SK-N-SH (cell line): Measurements from ENCODE around the gene CLEC10A. TPM values are rescaled to one million over a fixed set of nuclear protein-coding genes. Genes with fewer than 3 reads are reported as not detected.
"Not testable (repeated sequence)": the region's sequence is repeated elsewhere in the genome, so short reads cannot be mapped to it uniquely, and the experiment has no call there.

Experiments used
- CTCF ChIA-PET: fragments of 300-600, 350-600 bp; formaldehyde crosslinking; extraction: SDS; loops from one replicate; lab custom pipeline; 2021; lab: Yijun Ruan, JAX
- POLR2A ChIA-PET: fragments of 350-600 bp; sonication (Branson Sonifier 250); formaldehyde crosslinking; extraction: SDS; loops from one replicate; lab custom pipeline; 2020; ENCODE audit warnings: antibody characterized with exemption, inconsistent platforms; lab: Yijun Ruan, JAX
- DNase-seq: peaks from one replicate; pipeline ENCODE4 v3.0.0; 2012
- H2AFZ ChIP-seq: fragments of 200-600 bp; sonication (generic); 2 replicates; pipeline ENCODE4 v1.8.1; 2016; ENCODE audit warnings: antibody characterized with exemption, mild to moderate bottlenecking, low read depth
- H3F3A ChIP-seq: fragments of 200-600 bp; sonication (generic); replicated peaks from 2 replicates; pipeline ENCODE3; 2016; ENCODE audit warnings: antibody characterized with exemption, mild to moderate bottlenecking; ENCODE audit not compliant: insufficient read depth
- H3K27ac ChIP-seq, 2 experiments: fragments of 200-500 bp in 1 of 2; fragments of 200-600 bp in 1 of 2; sonication (Bioruptor generic) in 1 of 2; sonication (generic), shearing (Covaris generic) in 1 of 2; 2 replicates each; pipeline versions ENCODE4 v1.5.1 to v1.6.1; 2014 to 2016; ENCODE audit warnings: low read depth in 2 of 2, inconsistent platforms in 1 of 2, low read length in 1 of 2, mild to moderate bottlenecking in 1 of 2, mixed read lengths in 1 of 2
- H3K27me3 ChIP-seq: fragments of 200-600 bp; sonication (generic), shearing (Covaris generic); 2 replicates; pipeline ENCODE4 v1.6.1; 2016; ENCODE audit warnings: mixed run types; ENCODE audit not compliant: insufficient read depth
- H3K36me3 ChIP-seq, 2 experiments: fragments of 200-500 bp in 1 of 2; fragments of 200-600 bp in 1 of 2; sonication (Bioruptor generic) in 1 of 2; sonication (generic) in 1 of 2; replicated peaks in 1 of 2; 2 replicates each; pipeline versions ENCODE3 to v1.5.1; 2014 to 2016; ENCODE audit warnings: low read length in 1 of 2, mild to moderate bottlenecking in 1 of 2; ENCODE audit not compliant: insufficient read depth in 2 of 2, control insufficient read depth in 1 of 2
- H3K4me1 ChIP-seq, 2 experiments: fragments of 200-500 bp in 1 of 2; fragments of 200-600 bp in 1 of 2; sonication (Bioruptor generic) in 1 of 2; sonication (generic), shearing (Covaris generic) in 1 of 2; 2 replicates each; pipeline versions ENCODE4 v1.5.1 to v1.6.1; 2014 to 2016; ENCODE audit warnings: low read depth in 1 of 2, low read length in 1 of 2, mixed run types in 1 of 2; ENCODE audit not compliant: insufficient read depth in 2 of 2, control insufficient read depth in 1 of 2
- H3K4me2 ChIP-seq: fragments of 200-600 bp; sonication (generic), shearing (Covaris generic); 2 replicates; pipeline ENCODE4 v1.6.1; 2017; ENCODE audit warnings: mixed run types
- H3K4me3 ChIP-seq, 2 experiments: fragments of 200-500 bp in 1 of 2; fragments of 200-600 bp in 1 of 2; sonication (Bioruptor generic) in 1 of 2; sonication (generic), shearing (Covaris generic) in 1 of 2; 2 replicates each; pipeline versions ENCODE4 v1.5.1 to v1.8.1; 2014 to 2016; ENCODE audit warnings: low read depth in 2 of 2, inconsistent platforms in 1 of 2, low read length in 1 of 2, mild to moderate bottlenecking in 1 of 2, mixed read lengths in 1 of 2, moderate library complexity in 1 of 2
- H3K79me2 ChIP-seq: fragments of 200-600 bp; sonication (generic); 2 replicates; pipeline ENCODE4 v1.8.1; 2017; ENCODE audit warnings: mild to moderate bottlenecking; ENCODE audit not compliant: insufficient read depth
- H3K9ac ChIP-seq: fragments of 200-600 bp; sonication (generic); 2 replicates; pipeline ENCODE4 v1.6.1; 2017; ENCODE audit warnings: mixed run types
- H3K9me2 ChIP-seq: fragments of 200-600 bp; sonication (generic); 2 replicates; pipeline ENCODE4 v1.6.1; 2017; ENCODE audit warnings: mixed run types
- H3K9me3 ChIP-seq: fragments of 200-600 bp; sonication (generic); 2 replicates; pipeline ENCODE4 v1.6.1; 2017; ENCODE audit warnings: mixed run types, mild to moderate bottlenecking, moderate library complexity
- H4K20me1 ChIP-seq: fragments of 200-600 bp; sonication (generic); 2 replicates; pipeline ENCODE4 v1.6.1; 2017; ENCODE audit warnings: mild to moderate bottlenecking, mixed run types; ENCODE audit not compliant: insufficient read depth
- ELF1 ChIP-seq: IDR thresholded peaks from 2 replicates; pipeline ENCODE4 v1.4.0; 2012
- FOXJ3 ChIP-seq: sonication (generic); formaldehyde crosslinking; IDR thresholded peaks from 2 replicates; pipeline ENCODE4 v1.5.1; 2020; ENCODE audit warnings: mild to moderate bottlenecking, missing genetic modification reagents
- TCF12 ChIP-seq: IDR thresholded peaks from 2 replicates; pipeline ENCODE4 v1.4.0; 2012
- WGBS: methylation state at CpG from one replicate; pipeline ENCODE4 v1.1.6; 2017; ENCODE audit warnings: low lambda C conversion rate; 5-methylcytosine and 5-hydroxymethylcytosine counted together
- polyA plus RNA-seq, 3 experiments: library from polyadenylated mRNA; depleted of rRNA; stranded (reverse); fragments of >200 nt; gene quantifications; 2 replicates each; pipeline ENCODE4 v1.2.3, GENCODE V29; 2012
- TF ChIP-seq, protein P1 (sequence below): IDR thresholded peaks from 2 replicates; pipeline ENCODE4; 2012
- TF ChIP-seq, protein P2 (sequence below): IDR thresholded peaks from 2 replicates; pipeline ENCODE4 v1.4.0; 2012; ENCODE audit warnings: low read depth, borderline replicate concordance
- TF ChIP-seq, protein P3 (sequence below): IDR thresholded peaks from 2 replicates; pipeline ENCODE4 v1.6.1; 2012; ENCODE audit warnings: mild to moderate bottlenecking, low read depth, low read length, moderate library complexity

Gene CLEC10A
- polyA plus RNA-seq, 1 of the 3 experiments (the other 2 are of a cell fraction) = not detected

DNA sequence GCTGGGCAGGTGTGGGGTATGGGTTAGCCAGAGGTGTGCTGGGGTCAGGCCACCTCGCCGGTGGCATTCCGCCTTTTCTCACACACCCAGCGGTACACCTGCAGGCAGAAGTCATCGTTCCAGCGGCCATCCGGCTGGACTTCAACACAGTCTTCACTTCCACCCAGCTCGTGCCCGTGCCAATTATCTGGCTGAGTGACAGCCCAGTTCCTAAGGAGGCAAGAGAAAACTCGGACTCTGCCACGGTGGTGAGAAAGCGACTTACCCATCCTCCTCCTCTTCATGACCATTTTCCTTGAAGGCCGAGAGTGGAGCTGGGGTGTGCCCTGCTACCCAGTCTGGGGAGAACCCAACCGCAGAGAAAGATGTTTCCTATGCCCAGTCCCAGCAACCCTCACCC lies 21.5 kb upstream of the CLEC10A start (continued):
- TF ChIP-seq, protein P1, sequence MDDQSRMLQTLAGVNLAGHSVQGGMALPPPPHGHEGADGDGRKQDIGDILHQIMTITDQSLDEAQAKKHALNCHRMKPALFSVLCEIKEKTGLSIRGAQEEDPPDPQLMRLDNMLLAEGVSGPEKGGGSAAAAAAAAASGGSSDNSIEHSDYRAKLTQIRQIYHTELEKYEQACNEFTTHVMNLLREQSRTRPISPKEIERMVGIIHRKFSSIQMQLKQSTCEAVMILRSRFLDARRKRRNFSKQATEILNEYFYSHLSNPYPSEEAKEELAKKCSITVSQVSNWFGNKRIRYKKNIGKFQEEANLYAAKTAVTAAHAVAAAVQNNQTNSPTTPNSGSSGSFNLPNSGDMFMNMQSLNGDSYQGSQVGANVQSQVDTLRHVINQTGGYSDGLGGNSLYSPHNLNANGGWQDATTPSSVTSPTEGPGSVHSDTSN = no peak
- no peak for TF ChIP-seq ELF1
- TF ChIP-seq FOXJ3 (CRISPR knock-in tag) = no peak
- TF ChIP-seq TCF12 = no peak
- TF ChIP-seq, protein P2, sequence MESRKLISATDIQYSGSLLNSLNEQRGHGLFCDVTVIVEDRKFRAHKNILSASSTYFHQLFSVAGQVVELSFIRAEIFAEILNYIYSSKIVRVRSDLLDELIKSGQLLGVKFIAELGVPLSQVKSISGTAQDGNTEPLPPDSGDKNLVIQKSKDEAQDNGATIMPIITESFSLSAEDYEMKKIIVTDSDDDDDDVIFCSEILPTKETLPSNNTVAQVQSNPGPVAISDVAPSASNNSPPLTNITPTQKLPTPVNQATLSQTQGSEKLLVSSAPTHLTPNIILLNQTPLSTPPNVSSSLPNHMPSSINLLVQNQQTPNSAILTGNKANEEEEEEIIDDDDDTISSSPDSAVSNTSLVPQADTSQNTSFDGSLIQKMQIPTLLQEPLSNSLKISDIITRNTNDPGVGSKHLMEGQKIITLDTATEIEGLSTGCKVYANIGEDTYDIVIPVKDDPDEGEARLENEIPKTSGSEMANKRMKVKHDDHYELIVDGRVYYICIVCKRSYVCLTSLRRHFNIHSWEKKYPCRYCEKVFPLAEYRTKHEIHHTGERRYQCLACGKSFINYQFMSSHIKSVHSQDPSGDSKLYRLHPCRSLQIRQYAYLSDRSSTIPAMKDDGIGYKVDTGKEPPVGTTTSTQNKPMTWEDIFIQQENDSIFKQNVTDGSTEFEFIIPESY = no peak
- TF ChIP-seq, protein P3, sequence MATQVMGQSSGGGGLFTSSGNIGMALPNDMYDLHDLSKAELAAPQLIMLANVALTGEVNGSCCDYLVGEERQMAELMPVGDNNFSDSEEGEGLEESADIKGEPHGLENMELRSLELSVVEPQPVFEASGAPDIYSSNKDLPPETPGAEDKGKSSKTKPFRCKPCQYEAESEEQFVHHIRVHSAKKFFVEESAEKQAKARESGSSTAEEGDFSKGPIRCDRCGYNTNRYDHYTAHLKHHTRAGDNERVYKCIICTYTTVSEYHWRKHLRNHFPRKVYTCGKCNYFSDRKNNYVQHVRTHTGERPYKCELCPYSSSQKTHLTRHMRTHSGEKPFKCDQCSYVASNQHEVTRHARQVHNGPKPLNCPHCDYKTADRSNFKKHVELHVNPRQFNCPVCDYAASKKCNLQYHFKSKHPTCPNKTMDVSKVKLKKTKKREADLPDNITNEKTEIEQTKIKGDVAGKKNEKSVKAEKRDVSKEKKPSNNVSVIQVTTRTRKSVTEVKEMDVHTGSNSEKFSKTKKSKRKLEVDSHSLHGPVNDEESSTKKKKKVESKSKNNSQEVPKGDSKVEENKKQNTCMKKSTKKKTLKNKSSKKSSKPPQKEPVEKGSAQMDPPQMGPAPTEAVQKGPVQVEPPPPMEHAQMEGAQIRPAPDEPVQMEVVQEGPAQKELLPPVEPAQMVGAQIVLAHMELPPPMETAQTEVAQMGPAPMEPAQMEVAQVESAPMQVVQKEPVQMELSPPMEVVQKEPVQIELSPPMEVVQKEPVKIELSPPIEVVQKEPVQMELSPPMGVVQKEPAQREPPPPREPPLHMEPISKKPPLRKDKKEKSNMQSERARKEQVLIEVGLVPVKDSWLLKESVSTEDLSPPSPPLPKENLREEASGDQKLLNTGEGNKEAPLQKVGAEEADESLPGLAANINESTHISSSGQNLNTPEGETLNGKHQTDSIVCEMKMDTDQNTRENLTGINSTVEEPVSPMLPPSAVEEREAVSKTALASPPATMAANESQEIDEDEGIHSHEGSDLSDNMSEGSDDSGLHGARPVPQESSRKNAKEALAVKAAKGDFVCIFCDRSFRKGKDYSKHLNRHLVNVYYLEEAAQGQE = no peak
- TF ChIP-seq, all 33 proteins: peak for 0

DNA sequence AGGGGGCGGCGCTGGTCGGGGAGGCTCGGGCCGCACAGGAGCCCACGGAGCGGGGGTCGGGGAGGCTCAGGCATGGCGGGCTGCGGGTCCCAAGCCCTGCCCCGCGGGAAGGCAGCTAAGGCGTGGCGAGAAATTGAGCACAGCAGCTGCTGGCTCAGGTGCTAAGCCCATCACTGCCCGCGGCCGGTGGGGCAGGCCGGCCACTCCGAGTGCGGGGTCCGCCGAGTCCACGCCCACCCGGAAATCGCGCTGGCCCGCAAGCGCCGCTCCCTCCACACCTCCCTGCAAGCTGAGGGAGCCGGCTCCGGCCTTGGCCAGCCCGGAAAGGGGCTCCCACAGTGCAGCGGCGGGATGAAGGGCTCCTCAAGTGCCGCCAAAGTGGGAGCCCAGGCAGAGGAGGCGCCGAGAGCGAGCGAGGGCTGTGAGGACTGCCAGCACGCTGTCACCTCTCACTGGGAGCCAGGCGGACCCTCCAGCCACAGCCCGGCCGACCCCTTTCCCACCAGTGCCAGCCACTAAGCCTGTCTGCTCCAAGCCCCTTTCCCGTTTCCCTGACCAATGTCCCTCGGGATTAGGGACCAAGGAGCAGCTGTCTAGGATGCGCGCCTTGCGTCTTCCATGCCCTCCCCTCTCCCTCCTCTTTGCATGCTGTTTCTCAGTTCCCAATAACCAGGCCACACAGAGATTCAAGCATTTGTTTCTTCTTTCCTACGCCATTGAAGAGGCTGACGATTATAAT lies 20.8 kb upstream of the CLEC10A start:
- 28% methylated on average over 25 of the region's 50 CpGs for WGBS
- POLR2A ChIA-PET = not testable (repeated sequence)

More for the DNA sequence above, 20.8 kb upstream of the CLEC10A start:
- H3K9ac ChIP-seq, H4K20me1 ChIP-seq, H2AFZ ChIP-seq, DNase-seq, H3K9me3 ChIP-seq, H3K4me2 ChIP-seq, H3K9me2 ChIP-seq, H3K4me1 ChIP-seq, H3K4me3 ChIP-seq, H3K36me3 ChIP-seq, H3F3A ChIP-seq, H3K79me2 ChIP-seq, H3K27ac ChIP-seq: not testable (repeated sequence)
- H3K27me3 ChIP-seq = peaks cover 77% of the 10 kb centered on the region
- CTCF ChIA-PET = interaction anchor here (1.2 to 3.0 kb wide), 4 partner anchors 10 to 79 kb away, joined by 3 to 16 read pairs (median 4); partner anchors contain the start of gene SLC16A11
